Tibial nerve (tissue), 4 donors: ENCODE data around the gene IQUB. TPM values are rescaled to one million over a fixed set of nuclear protein-coding genes. Genes with fewer than 3 reads are reported as not detected.
"Not testable (repeated sequence)": the region's sequence is repeated elsewhere in the genome, so short reads cannot be mapped to it uniquely, and the experiment has no call there.

Experiments used
- DNase-seq, 2 donors: peaks; one replicate each; pipeline ENCODE4 v3.0.0-alpha.2; 2019; ENCODE audit warnings: low spot score in 2 of 2
- H3K27ac ChIP-seq, 4 donors: fragments of 200-600 bp; sonication (generic) in 3 of 4; one replicate each; pipeline ENCODE4 v1.5.1; 2017 to 2019; ENCODE audit warnings: mild to moderate bottlenecking in 1 of 4
- H3K27me3 ChIP-seq, 2 donors: fragments of 200-600 bp; sonication (generic) in 1 of 2; one replicate each; pipeline versions ENCODE4 v1.5.1 to v1.6.0; 2017 to 2019
- H3K36me3 ChIP-seq, 3 donors: fragments of 200-600 bp; sonication (generic); one replicate each; pipeline ENCODE4 v1.5.1; 2018 to 2019
- H3K4me1 ChIP-seq, 4 donors: fragments of 200-600 bp; sonication (generic) in 3 of 4; one replicate each; pipeline ENCODE4 v1.5.1; 2017 to 2019
- H3K4me3 ChIP-seq, 4 donors: fragments of 200-600 bp; sonication (generic) in 3 of 4; one replicate each; pipeline ENCODE4 v1.5.1; 2017 to 2019; ENCODE audit warnings: mild to moderate bottlenecking in 1 of 4, moderate library complexity in 1 of 4
- H3K9me3 ChIP-seq, 4 donors: fragments of 200-600 bp; sonication (generic) in 3 of 4; one replicate each; pipeline ENCODE4 v1.5.1; 2017 to 2019
- EP300 ChIP-seq, 2 donors: sonication (generic); formaldehyde crosslinking; IDR thresholded peaks; one replicate each; pipeline ENCODE4 v1.6.1; 2017; ENCODE audit warnings: antibody characterized with exemption in 2 of 2, mild to moderate bottlenecking in 1 of 2
- POLR2A ChIP-seq, 2 donors: fragments of 450-650 bp; IDR thresholded peaks; one replicate each; pipeline ENCODE4 v1.6.1; 2017; ENCODE audit warnings: antibody characterized with exemption in 2 of 2, mild to moderate bottlenecking in 2 of 2, moderate library complexity in 2 of 2
- WGBS, 2 donors: methylation state at CpG; one replicate each; pipeline ENCODE4 v1.1.5; 2018; 5-methylcytosine and 5-hydroxymethylcytosine counted together
- total RNA-seq, 4 donors: library from RNA; depleted of rRNA; stranded (reverse); fragments of >200 nt; gene quantifications; one replicate each; pipeline ENCODE4 v1.1.0, GENCODE V29; 2016
- TF ChIP-seq, protein P1 (sequence below), 5 experiments: fragments of 200-600 bp in 3 of 5; fragments of 450-650 bp in 2 of 5; sonication (generic) in 3 of 5; IDR thresholded peaks; one replicate each; pipeline ENCODE4 v1.5.1; 2016 to 2019; ENCODE audit warnings: antibody characterized with exemption in 5 of 5, mild to moderate bottlenecking in 3 of 5, moderate library complexity in 2 of 5

The IQUB gene
- total RNA-seq, 4 donors from 2014 or later = 1.8 to 5.4 (median 2.8) TPM

DNA sequence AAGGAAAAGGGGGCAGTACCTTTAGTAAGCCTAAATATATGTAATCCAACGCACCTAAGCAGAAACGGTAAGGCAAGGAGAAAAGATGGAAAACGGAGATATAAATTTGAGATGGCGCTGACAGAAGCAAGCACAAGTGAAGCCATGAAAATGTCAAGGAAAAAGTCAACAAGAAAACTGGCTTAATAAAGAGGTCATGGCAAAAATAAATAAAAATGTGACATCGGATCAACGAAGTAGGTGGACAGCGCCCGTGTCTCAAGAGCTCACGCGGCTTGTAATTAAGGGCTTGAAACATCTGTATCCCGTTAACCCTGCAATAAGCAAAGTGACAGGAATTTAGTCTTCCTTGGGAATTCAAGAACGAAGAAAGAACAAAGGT is 22.6 kb upstream of the IQUB start:
- H3K4me3 ChIP-seq = peak overlapping the region; percentile 65 to 96 (median 80)
- H3K27ac ChIP-seq = peak overlapping the region; percentile 86 to 91 (median 88)
- H3K9me3 ChIP-seq = no peaks in the 10 kb centered on the region
- no peak for DNase-seq
- peaks cover 0 to 47% (median 22%) of the 10 kb centered on the region in 4 donors for H3K4me1 ChIP-seq
- TF ChIP-seq POLR2A (IDR thresholded peaks at IDR 0.05) (no peak), EP300 (IDR thresholded peaks at IDR 0.05) (no peak)
- TF ChIP-seq, protein P1, sequence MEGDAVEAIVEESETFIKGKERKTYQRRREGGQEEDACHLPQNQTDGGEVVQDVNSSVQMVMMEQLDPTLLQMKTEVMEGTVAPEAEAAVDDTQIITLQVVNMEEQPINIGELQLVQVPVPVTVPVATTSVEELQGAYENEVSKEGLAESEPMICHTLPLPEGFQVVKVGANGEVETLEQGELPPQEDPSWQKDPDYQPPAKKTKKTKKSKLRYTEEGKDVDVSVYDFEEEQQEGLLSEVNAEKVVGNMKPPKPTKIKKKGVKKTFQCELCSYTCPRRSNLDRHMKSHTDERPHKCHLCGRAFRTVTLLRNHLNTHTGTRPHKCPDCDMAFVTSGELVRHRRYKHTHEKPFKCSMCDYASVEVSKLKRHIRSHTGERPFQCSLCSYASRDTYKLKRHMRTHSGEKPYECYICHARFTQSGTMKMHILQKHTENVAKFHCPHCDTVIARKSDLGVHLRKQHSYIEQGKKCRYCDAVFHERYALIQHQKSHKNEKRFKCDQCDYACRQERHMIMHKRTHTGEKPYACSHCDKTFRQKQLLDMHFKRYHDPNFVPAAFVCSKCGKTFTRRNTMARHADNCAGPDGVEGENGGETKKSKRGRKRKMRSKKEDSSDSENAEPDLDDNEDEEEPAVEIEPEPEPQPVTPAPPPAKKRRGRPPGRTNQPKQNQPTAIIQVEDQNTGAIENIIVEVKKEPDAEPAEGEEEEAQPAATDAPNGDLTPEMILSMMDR (IDR thresholded peaks at IDR 0.05) = no peak
- peaks cover 0 to 16% (median 4%) of the 10 kb centered on the region in 3 donors for H3K36me3 ChIP-seq
- WGBS, 2 donors = 3 to 4% methylated on average over 12 of the region's 12 CpGs
- H3K27me3 ChIP-seq = no peaks in the 10 kb centered on the region

DNA sequence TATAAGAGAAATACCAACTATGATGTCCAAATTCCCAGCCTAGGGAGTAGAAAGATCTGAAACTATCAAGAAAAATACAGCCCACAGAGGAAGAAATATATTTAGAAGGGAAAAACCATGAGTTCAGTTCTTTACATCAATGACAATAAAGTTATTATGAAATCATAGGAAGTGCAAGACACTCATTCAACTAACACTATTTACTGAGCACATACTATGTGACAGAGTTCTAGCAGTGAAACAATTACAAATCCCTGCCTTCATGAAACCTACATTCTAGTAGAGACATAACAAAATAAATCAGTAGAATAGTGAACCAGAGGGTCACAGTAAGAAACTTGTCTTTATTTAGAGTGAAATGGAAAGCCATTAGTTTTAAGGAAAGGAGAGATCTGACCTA is 21.1 kb upstream of the IQUB start:
- DNase-seq = no peak
- Histone ChIP-seq H3K9me3 (no peaks in the 10 kb centered on the region), H3K36me3 (peaks cover 0 to 20% (median 4%) of the 10 kb centered on the region in 3 donors), H3K27ac (no peak overlapping the region), H3K4me3 (no peak overlapping the region), H3K4me1 (peaks cover 0 to 47% (median 22%) of the 10 kb centered on the region in 4 donors), H3K27me3 (no peaks in the 10 kb centered on the region)
- TF ChIP-seq POLR2A (IDR thresholded peaks at IDR 0.05) (no peak), EP300 (IDR thresholded peaks at IDR 0.05) (no peak)
- TF ChIP-seq, protein P1 (IDR thresholded peaks at IDR 0.05) = no peak

DNA sequence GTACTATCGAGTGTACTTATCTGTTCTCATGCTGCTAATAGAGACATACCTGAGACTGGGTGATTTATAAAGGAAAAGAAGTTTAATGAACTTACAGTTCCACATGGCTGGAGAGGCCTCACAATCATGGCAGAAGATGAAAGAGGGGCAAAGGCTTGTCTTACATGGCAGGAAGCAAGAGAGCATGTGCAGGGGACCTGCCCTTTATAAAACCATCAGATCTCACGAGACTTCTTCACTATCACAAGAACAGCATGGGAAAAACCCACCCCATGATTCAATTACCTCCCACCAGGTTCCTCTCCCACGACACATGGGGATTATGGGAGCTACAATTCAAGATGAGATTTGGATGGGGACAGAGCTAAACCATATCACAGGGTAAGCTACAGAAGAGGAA is 18.8 kb upstream of the IQUB start:
- H3K4me3 ChIP-seq = no peak overlapping the region
- H3K27ac ChIP-seq = no peak overlapping the region
- DNase-seq = no peak
- 91 to 95% methylated on average over 3 of the region's 3 CpGs for WGBS, 2 donors
- H3K9me3 ChIP-seq = no peaks in the 10 kb centered on the region
- H3K36me3 ChIP-seq = peaks cover 0 to 33% (median 4%) of the 10 kb centered on the region in 3 donors
- TF ChIP-seq EP300 (IDR thresholded peaks at IDR 0.05) (no peak), POLR2A (IDR thresholded peaks at IDR 0.05) (no peak)
- TF ChIP-seq, protein P1 (IDR thresholded peaks at IDR 0.05) = no peak
- no peaks in the 10 kb centered on the region for H3K27me3 ChIP-seq
- peaks cover 0 to 53% (median 20%) of the 10 kb centered on the region in 4 donors for H3K4me1 ChIP-seq

DNA sequence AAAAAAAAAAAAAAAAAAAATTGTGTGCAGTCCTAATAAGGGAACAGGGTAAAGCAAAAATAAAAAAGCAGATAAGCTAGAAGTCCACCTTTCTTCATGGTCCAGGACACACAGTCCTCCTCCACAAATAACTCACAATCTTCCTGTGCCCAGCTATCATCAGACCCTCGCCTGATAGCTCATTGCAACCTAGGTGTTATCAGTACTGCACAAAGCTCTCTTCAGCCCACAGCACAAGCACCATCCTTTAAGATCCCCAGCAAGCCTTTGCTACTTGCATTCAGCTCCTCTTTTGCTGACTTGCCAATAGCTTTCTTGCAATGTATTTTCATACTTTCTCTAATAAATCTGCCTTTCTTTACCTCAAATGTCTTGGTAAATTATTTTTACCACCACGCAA is 18.2 kb upstream of the IQUB start:
- DNase-seq = no peak
- no peaks in the 10 kb centered on the region for H3K9me3 ChIP-seq
- H3K27me3 ChIP-seq = no peaks in the 10 kb centered on the region
- 93 to 98% methylated on average over 2 of the region's 2 CpGs for WGBS, 2 donors
- TF ChIP-seq, protein P1 (IDR thresholded peaks at IDR 0.05) = no peak
- TF ChIP-seq POLR2A (IDR thresholded peaks at IDR 0.05) = no peak
- no peak for TF ChIP-seq EP300 (IDR thresholded peaks at IDR 0.05)
- H3K4me1 ChIP-seq = peaks cover 0 to 56% (median 20%) of the 10 kb centered on the region in 4 donors
- H3K36me3 ChIP-seq = peaks cover 0 to 34% (median 4%) of the 10 kb centered on the region in 3 donors
- no peak overlapping the region for H3K27ac ChIP-seq
- no peak overlapping the region for H3K4me3 ChIP-seq

DNA sequence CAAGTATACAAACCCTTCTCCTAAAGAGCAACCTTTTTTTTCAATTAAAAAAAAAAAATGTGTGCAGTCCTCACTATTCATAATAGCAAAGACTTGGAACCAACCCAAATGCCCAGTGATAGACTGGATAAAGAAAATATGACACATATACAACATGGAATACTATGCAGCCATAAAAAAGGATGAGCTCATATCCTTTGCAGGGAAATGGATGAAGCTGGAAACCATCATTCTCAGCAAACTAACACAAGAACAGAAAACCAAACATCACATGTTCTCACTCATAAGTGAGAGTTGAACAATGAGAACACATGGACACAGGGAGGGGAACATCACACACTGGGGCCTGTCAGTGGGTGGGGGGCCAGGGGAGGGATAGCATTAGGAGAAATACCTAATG is 17.7 kb upstream of the IQUB start:
- H3K9me3 ChIP-seq, DNase-seq, H3K4me3 ChIP-seq, H3K27me3 ChIP-seq, H3K27ac ChIP-seq: not testable (repeated sequence)
- Histone ChIP-seq H3K4me1 (peaks cover 0 to 61% (median 19%) of the 10 kb centered on the region in 4 donors), H3K36me3 (peaks cover 0 to 39% (median 4%) of the 10 kb centered on the region in 3 donors)

DNA sequence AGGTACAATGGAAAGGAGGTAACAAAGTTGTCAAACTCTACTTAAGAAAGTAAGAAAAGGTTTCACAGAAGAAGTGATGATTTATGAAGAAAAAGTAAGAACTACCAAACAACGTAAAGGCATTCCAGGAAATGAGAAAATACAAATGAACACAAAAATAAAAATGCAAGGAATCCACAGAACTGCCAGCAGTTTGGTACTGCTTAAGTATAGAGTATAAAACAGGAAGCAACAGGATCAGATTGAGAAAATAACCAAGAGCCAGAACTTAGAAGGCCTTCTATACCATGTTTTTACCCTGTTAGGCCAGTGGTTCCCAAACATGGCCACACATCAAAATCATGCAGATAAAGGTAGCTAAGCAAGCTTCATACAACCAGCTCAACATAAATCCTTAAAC is 14.0 kb upstream of the IQUB start:
- peaks cover 0 to 29% (median 0%) of the 10 kb centered on the region in 4 donors for H3K4me1 ChIP-seq

More for the DNA sequence above, 14.0 kb upstream of the IQUB start:
- DNase-seq = no peak
- no peaks in the 10 kb centered on the region for H3K9me3 ChIP-seq
- no peaks in the 10 kb centered on the region for H3K27me3 ChIP-seq
- TF ChIP-seq, protein P1 (IDR thresholded peaks at IDR 0.05) = no peak
- TF ChIP-seq POLR2A (IDR thresholded peaks at IDR 0.05) (no peak), EP300 (IDR thresholded peaks at IDR 0.05) (no peak)
- H3K4me3 ChIP-seq = no peak overlapping the region
- H3K27ac ChIP-seq = no peak overlapping the region
- WGBS, 2 donors = 56 to 63% methylated on average over 1 of the region's 1 CpG
- peaks cover 0 to 46% (median 0%) of the 10 kb centered on the region in 3 donors for H3K36me3 ChIP-seq
